HG03039 (cell line): ENCODE data around the gene BAIAP2L2.

Source experiments
- ATAC-seq: cut with Tn5 transposase; IDR thresholded peaks from one replicate; pipeline ENCODE4 v1.9.1; 2021; ENCODE audit warnings: mild to moderate bottlenecking, moderate library complexity; ENCODE audit not compliant: unreplicated experiment

Gene BAIAP2L2

DNA sequence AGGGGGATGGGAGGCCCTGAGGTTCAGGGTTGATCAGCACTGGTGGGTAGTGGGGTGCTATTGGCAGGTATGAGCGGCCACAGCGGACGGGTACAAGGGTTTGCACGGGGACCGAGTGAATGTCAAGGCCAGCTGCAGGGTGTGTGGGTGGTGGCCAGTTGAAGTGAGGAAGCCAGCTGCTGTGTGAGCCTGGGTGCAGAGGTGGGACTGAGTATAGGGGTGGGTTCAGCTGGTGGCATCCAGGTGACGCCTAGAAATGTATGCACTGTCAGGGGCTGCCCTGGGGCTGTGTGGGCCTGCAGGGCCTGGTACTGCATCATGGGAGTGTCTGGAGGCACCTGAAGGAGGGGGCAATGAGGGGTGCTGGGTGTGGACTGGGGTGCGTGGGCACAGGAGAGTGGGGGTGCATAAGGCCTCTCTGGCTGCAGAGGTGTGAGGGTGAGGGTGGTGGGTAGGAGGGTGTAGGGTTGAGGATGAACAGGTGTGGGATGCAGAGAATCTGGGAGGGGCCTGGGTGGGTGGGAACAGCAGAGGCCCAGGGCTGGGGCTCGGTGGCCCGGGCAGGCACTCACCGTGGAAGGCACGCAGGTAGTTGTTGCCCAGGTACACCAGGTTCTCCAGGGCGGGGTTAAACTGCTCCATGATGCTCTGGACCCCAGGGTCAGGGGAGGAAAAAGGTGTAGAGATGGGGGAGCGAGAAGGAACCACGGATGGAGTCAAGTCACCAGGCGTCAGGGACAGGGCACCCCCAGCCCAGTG lies 1.7 kb downstream of the BAIAP2L2 start:
- no peak for ATAC-seq

DNA sequence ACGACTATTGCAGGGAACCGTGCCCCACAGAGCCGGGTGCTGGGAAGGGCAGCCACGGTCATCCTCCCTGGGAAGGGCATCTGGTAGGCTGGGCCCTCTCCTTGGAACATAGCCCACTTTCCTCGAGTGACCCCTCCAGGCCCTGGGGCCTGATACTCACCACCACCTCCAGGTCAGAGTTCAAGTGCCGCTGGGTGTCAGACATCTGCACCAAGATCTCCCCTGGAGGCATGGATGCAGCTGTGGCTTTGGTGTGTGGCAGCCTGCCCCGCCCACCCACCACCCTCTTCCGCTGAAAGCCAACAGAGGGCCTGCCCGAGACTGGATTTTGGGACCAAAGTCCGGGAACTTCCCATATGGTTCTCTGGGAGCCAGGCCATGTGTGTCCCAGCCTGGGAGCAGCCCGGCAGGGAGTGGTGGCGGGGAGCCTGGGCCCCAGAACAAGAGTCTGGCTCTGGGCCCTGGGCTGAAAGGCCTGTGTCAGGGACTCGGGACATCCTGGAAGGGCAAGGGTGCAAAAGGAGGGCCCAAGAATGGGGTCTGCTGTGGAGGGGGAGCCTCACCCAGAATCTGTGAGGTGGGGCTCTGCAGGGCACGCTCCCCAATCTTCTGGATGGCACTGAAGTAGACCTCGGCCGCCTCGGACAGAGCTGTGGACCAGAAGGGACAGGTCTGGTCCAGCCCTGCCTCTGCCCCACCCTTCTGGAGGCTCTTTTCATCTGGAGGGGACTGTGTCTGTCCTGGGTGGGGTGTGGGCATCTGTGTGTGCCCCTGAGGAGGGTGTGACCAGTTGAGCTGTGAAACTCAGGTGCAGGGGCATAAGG lies 2.6 kb downstream of the BAIAP2L2 start:
- no peak for ATAC-seq

DNA sequence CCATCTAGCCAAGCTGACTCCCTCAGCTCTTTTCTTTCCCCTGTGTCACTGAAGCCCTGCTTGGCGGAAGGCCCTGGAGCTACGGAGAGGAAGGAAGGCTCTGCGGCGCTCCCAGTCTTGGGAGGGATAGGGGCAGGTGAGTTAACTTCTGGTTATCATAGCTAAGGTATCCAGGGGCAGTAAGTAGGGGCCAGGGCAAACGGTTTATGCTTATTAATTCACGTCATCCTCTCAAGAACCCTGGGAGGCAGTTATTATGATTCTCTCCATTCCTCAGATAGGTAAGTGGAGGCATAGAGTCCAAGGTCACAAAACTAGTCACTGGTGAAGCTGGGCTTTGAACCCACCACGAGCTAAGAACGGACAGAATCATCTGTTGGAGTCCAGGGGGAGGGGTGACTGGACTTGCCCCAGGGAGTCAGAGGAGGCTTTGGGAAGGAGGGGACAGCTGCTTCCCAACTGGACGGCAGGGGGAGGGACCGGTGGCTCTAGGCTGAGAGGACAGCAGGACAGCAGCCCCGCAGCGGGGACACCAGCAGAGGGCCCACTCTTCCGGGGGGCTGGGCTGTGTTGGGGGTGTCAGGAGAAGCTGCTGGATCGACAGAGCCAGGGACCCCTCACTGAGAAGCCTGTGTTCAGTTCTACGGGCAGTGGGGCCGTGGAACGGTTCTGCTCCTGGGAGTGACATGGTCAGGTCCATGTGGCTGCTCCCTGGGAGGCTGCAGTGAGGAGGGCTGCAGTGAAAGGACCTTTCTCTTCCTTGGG lies 3.5 kb downstream of the BAIAP2L2 start:
- ATAC-seq: no peak

DNA sequence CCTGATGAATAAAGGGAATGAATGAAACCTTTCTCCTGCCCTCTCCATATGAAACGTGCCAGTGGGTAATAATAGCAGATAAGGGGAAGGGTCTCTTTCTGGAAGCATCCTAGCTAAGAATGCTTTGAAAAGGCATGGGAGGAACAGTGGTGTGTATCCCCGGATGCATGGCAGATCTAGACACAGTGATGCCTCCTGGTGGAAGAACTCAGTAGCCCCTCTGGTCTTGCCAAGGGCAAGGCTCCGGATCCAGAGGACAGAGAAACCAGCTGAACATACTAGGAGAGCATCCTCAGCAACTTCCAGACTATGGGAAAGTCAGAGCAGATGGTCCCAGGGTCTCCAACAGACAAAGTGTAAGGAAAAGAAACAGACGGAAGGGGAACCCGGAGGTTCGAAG lies 6.4 kb downstream of the BAIAP2L2 start:
- no peak for ATAC-seq

DNA sequence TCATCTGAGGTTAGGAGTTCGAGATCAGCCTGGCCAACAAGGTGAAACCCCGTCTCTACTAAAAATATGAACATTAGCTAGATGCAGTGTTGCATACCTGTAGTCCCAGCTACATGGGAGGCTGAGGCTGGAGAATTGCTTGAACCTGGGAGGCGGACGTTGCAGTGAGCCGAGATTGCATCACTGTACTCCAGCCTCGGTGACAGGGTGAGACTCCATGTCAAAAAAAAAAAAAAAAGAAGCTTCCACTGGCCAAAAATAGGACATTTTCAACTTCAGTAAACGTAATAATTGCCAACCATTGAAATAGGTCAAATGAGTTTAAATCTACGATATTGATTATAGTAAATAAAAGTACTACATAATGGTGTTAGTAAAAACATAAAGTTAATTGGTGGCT lies 6.8 kb downstream of the BAIAP2L2 start:
- no peak for ATAC-seq

DNA sequence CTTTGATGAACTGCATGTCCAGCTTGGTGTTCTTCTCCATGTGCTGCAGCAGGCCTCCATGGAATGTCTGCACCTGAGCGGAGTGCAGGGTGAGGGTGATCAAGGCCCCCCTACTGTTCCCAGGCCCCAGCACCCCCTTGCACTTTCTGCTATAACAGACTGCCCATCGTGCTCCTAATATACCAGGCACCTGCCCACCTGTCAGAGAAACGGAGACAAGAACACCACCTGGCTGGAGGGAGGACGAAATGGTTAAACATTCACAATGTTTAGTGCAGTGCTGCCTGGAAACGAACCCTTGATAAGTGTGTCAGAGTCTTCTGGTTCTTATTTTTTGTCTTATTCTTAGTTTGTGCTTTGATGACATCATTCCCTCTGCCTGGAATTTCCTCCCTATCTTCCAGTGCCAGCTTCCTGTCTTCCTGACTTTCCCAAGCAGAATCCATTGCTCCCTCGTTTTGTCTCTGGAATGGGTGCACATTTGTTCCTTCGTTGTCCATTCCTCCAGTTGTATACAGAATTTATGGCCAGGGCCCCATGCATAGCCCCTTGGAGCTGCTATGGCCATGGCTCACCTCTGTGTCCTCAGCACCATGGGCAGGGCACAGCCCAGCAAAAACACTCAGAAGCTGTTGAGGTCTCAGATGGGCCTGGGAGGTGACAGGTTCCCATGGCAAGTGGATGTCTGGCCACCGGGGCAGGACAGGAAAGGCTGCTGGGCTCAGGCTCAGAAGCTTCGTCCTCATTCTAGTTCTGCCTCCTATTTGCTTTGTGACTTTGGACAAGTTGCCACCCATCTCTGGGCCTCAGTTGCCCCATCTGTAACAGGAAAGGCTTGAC lies 11.9 kb downstream of the BAIAP2L2 start:
- no peak for ATAC-seq

DNA sequence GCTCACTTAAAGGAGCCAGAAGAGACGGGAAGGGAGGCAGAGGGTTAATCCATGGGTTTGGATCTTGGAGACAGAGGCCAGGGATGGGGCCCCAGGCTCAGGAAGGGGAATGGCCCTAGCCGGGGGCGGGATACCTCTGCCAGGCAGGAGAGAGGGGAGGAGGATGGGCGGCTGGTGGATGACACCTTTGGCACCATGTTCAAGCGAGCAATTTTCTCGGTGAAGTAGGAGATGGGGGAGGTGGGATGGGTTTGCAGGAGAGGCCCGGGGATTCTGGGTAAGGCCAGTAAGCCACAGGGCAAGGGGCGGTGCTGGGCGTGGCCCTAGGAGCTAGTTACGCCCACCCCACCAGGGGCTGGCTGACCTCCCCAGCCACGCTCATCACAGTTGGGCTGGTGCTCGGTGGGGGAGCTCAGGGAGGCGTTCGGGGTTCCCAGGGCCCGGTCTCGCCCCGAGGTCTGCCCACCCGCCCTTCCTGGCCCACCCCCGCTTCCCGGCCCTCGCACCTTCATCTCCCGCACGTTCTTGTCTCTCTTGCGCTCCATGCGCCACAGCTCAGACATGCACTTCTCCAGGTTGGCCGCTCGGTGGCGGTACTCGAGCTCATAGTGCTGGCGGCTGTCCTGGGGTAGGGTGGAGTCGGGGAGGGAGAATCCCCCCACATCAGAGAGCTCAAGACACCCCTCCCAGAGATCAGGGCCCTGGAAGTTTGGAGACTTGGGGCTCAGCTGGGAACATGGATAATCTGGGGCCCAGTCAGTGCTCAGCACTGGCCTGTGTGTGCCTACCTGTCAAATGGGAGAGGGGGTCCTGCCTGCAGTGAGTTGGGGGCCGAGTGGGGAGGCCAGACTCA lies 12.7 kb downstream of the BAIAP2L2 start:
- ATAC-seq: no peak

DNA sequence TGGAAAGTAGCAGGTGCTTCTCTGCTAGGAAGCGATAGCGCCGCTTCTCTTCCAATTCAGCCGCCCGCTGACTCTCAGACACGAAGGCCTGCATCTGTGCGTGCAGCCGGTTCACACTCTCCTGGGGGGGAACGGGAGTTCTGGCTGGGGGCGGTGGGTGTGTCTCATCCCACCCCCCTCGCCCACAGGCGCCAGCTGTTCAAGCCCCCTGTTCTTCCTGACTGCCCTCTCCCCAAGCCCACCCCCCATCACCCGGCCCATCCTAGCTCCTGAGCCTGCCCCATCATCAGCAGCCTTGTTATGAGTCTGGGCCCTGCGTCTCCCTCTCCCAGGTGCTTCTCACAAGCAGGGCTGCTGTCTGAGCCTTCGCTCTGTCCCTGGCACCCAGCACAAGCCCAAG lies 13.4 kb downstream of the BAIAP2L2 start:
- ATAC-seq: no peak

DNA sequence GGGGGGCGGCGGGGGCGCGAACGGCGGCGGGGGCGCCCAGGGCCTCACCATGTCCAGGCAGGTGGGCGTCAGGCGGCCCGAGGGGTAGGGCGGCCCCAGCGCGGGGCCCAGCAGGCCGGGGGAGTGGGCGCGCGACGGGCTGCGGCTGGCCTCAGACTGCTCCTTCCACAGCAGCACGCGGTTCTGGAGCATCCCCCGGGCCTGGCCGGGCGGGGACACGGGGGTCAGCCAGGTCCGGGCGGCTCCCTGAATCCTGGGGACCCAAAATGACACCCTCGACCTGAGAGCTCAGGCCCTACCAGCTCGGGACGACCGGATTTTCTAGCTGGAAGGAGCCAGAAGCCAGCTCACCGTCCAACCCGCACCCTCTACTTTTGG lies 21.0 kb downstream of the BAIAP2L2 start:
- no peak for ATAC-seq

DNA sequence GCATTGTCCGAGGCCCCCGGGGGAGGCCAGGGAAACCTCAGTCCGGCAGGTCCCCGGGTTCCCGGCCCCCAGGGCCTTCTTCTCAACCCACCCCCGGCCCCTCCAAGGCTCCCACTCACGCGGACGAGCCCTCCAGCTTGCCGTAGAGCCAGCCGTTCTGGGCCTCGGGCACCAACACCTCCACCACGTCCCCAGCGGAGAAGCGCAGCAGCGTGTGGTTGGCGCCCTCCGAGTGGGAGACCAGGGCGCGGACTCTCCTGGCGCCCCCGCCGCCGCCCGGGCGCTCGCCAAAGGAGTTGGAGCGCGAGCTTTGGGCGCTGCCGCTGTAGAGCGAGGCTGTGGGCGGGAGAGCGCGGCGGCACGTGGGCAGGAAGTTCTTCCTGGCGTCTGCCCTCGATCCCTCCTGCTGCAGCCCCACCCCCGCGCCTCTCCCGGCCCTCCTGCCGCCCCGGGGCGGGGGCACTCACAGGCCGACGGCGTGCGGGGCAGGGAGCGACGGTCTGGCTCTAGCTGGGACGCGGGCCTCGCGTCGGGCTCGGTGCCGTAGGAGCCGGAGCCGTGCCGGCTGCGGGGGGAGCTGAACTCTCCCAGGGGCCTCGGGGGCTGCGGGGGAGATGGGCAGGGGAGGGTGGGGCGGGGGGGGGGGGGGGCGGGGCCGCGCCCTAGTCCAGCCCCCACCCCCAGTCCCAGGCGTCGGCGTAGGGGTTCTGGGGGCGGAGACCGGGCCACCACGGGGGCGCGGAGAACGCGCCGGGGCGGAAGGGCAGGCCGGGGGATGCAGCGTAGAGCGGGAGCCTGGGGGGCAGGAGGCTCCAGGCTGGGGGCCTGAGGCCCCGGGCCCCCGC lies 21.6 kb downstream of the BAIAP2L2 start:
- ATAC-seq: no peak

DNA sequence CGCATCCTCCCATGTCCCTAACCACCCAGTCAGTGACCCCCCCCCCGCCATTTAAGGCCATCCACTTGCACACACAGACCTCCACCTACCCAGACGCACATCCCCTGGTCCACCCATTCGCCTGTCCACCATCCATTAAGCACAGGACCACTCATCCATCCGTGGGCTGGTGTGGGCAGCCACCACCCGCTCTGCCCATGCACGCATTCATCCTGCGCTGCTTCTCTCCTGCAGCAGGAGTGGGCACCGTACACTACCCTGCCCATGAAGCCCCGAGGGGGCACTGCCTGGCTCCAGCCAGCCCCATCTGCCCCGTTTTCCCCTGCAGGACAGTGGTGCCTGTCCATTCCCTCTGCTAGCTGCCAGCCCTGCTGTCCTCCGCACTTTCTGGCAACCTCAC lies 22.6 kb downstream of the BAIAP2L2 start:
- ATAC-seq: no peak

DNA sequence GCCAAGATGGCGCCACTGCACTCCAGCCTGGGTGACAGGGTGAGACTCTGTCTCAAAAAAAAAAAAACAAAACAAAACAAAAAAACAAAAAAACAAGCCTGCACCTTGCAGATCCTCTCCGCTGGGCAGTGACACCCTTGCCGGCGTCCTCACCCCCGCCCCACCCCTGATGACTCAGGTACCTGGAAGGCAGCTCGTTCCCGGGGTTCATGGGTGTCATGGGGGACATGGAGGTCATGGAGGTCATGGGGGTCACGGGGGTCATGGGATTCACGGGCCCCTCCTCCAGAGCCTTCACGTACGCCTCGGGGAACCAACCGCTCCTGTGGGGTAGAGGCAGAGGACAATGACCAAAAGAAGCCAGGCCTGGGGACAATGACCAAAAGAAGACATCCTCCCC lies 23.5 kb downstream of the BAIAP2L2 start:
- no peak for ATAC-seq

DNA sequence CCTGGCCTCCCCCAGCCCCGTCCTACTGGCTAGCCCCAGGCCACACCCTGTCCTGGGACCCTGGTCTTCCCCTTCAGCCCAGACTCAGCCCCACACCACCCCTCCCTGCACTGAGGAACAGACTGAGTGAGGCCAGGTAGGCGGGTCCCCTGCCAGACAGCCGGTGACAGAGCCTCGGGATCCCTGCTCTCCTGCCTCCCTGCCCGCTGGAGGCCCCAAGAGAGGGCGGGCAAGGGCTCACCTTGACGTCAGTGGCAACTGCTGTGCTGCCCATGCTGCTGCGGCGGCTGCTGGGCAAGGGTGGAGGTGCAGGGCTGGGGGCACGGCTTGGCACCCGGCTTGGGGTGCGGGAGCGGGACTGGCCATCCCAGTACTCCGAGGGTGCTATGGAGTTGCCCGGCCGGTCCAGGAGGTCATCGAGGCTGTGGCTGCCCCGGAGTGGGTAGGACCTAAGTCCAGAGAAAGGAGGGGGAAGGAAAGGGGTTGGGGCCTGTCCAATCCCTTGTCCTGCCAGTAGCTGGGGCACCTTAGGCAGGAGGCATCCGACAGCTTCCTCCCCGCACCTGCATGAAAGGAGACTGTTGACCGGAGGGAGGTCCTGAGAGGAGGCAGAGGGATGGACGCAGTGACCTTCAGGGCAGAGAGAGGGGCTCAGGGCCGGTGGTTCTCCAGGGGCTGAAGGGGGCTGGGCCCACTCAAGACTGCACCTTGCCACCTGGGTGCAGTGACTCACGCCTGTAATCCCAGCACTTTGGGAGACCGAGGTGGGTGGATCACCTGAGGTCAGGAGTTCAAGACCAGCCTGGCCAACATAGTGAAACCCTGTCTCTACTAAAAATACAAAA lies 24.3 kb downstream of the BAIAP2L2 start:
- no peak for ATAC-seq

DNA sequence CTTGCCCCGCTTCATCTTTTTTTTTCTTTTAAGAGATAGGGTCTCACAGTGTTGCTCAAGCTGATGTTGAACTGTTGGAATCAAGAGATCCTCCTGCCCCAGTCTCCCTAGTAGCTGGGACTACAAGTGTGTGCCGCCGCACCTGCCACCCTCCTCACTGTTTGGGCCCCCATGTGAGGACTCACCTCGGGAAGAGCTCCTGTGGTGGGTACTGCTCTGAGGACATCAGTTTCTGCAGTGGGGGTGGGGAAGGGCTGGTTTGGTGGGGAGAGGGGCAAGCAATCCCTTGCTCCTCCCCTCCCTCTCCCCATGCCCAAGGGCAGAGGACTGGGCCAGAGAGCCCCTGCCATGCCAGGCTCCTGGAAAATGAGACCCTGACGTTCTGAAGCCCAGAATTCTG lies 25.0 kb downstream of the BAIAP2L2 start:
- no peak for ATAC-seq

DNA sequence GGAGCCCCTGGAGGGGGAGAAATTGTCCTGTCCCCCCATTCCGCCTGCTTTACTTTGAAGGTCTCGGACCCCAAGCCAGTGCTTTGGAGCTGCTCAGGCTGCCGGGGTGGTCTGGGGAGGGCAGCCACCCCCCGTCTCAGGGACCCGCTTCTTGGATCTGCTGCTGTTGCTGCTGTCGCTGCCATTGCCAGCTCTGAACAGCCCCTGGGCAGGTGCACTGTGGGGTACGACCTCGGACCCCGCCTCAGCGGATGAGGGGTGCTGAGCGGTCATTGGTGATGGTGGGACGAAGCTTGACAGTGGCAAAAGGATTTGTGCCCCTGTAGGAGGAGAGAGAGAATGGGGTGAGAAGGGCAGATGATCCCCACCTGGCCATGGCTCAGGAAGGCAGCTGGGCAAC lies 25.4 kb downstream of the BAIAP2L2 start:
- no peak for ATAC-seq

DNA sequence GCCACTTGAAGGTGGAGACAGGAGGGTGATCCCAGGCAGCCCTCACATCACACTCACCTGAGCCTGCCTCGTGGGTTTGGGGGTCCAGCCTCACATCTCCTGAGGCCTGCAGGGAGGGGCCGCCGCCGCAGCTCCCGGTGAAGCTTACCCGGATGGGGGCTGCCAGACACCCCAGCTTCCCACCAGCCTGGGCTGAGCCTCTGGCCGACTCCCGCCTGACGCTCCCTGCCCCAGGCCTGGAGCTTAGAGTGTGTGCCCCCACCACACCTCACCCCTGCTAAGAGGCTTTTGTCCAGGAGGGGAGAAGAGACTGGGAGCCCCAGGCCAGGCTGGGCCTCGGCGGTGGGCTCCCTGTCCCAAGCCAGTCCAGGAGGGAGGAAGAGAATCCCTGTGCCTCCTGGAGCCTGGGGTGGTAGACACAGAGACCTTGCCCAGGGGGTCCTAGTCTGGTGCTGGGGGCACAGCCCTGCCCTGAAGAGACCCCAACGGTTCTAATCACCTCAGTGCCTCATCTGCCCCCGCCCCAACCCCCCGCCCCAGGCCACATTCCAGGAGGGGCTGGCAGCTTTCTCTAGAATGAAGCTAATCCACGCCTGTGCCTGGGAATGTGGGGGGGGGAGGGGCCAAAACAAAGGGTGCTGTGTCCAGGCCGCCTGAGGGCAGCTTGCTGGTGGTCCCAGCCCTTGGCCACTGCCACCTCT lies 26.4 kb downstream of the BAIAP2L2 start, which contains the start of gene SLC16A8:
Gene SLC16A8 (minus strand): TSS at position 254 of the 701 bp plus-strand sequence. CDS start 1,311 bp downstream, outside the sequence.
- ATAC-seq: no peak

DNA sequence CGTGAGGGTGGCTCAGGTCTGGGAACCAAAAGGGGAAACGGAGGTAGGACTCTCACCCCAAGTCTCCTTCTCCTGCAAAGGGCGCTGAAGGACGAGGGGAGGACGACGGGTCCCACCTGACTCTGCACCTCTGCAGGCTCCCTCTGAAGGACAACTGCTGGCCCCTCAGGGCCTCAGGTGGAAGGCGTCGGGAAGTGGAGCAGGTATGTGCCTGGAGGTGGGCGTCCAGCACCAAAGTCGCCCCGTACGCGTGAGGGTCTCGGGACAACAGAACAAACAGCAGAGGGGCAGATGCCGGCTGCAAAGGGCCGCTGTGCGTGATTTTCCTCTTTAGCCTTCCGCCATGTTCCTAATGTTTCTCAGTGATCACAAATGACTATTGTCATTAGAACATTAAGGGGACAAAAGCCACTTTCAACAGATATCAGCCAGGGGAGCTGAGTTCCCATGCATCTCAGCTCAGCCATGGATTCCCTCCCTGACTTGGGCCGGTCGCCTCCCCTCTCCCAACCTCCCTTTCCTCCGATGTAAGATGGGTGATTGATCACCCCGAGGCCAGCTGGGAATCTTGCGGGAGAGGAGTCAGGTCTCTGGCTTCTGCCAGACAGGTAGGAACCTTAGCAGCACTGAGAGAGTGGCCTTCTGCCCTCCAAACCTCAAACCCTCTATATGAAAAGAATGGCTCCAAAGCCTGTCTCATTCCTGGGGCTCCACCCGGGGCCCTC lies 27.3 kb downstream of the BAIAP2L2 start:
- ATAC-seq: no peak
